Stimulated activated effector memory CD8-positive, alpha-beta T cell treated with anti-CD3 and anti-CD28 coated beads, Interleukin-12 subunit alpha, Interleukin-12 subunit beta, amount 100 ng/mL, for 72 hours (primary cell): Measurements from ENCODE around the gene ELOVL6.

Experiments used
- ATAC-seq: fragments of 150-1000 bp; cut with Tn5 transposase; 2 replicates; pipeline ENCODE4 v1.10.0; 2021
- DNase-seq, 2 donors: peaks; one replicate each; pipeline ENCODE4 v3.0.0; 2021 to 2022; ENCODE audit warnings: low spot score in 2 of 2
- H3K27ac Mint-ChIP-seq: one replicate; pipeline ENCODE4 v1.8.0; 2022; ENCODE audit warnings: mild to moderate bottlenecking, mixed read lengths
- H3K36me3 Mint-ChIP-seq: one replicate; pipeline ENCODE4 v1.8.0; 2022; ENCODE audit warnings: mild to moderate bottlenecking, mixed read lengths
- H3K4me1 Mint-ChIP-seq: one replicate; pipeline ENCODE4 v1.8.0; 2022; ENCODE audit warnings: mixed read lengths
- H3K4me3 Mint-ChIP-seq: one replicate; pipeline ENCODE4 v1.8.0; 2022; ENCODE audit warnings: mild to moderate bottlenecking, mixed read lengths
- H3K9me3 Mint-ChIP-seq: one replicate; pipeline ENCODE4 v1.8.0; 2022; ENCODE audit warnings: mixed read lengths

The ELOVL6 gene

GRCh38 chr4:110033355-110034025, 164.9 kb downstream of the ELOVL6 start:
- no peak overlapping the region for H3K27ac Mint-ChIP-seq
- H3K4me3 Mint-ChIP-seq, result no peak overlapping the region
- no peaks in the 10 kb centered on the region for H3K36me3 Mint-ChIP-seq
- ATAC-seq (no peak), DNase-seq (no peak)
- no peaks in the 10 kb centered on the region for H3K4me1 Mint-ChIP-seq
- no peaks in the 10 kb centered on the region for H3K9me3 Mint-ChIP-seq

DNA sequence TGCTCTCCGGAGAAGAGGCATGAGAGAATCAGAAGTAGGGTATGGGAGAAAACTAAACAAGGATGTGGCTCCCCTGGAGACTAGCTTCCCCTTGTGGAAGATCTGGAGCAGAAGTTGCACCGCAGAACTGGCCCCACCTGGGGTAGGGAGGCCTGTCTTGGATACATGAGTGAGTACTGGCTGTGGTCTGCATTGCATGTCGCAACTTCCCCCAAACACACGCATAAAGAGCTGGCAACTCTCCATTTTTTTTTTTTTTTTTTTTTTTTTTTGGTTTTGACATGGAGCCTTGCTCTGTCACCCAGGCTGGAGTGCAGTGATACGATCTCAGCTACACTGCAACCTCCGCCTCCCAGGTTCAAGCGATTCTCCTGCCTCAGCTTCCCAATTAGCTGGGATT, 165.8 kb downstream of the ELOVL6 start:
- Mint-ChIP-seq H3K36me3 (no peaks in the 10 kb centered on the region), H3K4me1 (no peaks in the 10 kb centered on the region), H3K27ac (no peak overlapping the region), H3K4me3 (no peak overlapping the region), H3K9me3 (no peaks in the 10 kb centered on the region)
- no peak for ATAC-seq
- no peak for DNase-seq

DNA sequence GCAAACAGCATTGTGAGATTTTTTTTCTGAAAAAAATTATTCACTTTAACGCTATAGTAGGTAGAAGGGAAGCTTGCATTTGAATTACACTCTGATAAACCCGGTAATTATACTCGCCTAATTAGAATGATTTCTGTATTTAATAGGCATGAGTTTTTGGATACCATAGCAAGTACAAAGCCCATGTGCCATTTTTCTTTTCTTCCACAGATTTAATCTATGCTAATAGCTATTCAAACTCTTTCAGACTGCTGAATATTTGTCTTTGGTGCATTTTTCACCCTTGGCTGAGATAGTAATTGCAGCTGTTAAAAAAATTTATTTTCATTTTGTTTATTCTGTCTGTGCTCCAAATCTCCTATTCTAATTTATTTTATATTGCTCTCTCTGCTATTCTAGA, 172.7 kb downstream of the ELOVL6 start:
- ATAC-seq (no peak), DNase-seq (no peak)
- Mint-ChIP-seq H3K4me3 (no peak overlapping the region), H3K9me3 (no peaks in the 10 kb centered on the region), H3K36me3 (no peaks in the 10 kb centered on the region), H3K4me1 (peaks cover 5% of the 10 kb centered on the region), H3K27ac (no peak overlapping the region)

- Mint-ChIP-seq H3K27ac (no peak overlapping the region), H3K36me3 (no peaks in the 10 kb centered on the region), H3K4me3 (no peak overlapping the region), H3K9me3 (no peaks in the 10 kb centered on the region), H3K4me1 (peaks cover 6% of the 10 kb centered on the region)
- no peak for DNase-seq
- ATAC-seq, result no peak
Measured at GRCh38 chr4:110025056-110025455, 173.4 kb downstream of the ELOVL6 start.

DNA sequence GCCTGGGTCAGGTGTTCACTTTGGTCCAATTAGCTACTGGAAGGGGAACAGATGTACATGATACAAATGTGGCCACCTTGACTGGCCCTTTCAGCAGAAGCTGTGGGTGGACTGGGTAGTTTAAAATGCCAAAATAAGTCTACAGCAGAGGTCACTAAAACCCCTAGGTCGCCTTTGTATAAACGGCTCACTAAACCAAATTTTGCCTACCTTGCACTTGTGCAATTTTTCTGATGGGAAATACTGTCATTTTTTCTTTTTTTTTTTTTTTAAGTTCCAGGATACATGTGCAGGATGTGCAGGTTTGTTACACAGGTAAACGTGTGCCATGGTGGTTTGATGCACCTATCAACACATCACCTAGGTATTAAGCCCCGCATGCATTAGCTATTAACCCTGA, 176.0 kb downstream of the ELOVL6 start:
- H3K27ac Mint-ChIP-seq, result no peak overlapping the region
- no peak for DNase-seq

DNA sequence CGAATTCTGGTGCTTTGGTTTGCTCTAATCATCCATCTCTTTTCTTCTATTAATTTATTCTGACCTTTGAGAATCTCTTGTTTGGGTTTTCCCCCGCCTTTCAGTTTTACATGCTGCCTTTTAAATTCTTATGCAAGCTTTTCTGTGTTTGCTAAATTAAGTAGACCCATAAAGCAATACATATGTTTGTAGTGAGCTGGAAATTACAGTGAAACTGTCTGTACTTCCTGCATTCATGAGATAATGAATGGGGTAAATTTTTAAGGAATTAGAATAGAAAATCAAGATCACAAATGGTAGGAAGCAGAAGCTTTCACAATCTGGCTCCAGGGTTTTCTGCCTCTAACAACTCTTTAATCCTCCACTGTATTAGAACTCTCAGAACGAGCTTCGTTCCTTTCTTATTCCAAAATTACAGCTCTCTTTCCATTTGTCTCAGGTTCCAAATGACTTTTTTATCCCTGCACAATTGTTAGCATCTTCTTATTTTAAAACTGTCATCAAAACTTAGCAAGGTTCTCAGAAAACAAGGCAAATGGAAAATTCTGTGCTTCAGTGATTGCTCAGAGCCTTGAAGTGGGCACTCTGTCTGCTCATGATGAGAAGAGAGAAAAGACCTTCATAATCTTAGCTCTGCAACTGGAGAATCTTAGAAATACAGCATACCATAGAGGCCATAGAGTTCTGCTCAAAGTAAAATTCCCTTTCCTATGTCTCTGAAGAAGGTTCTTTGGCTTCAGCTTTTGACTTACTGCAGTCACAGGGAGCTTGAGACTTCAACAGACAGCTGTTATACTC, 177.6 kb downstream of the ELOVL6 start:
- H3K9me3 Mint-ChIP-seq, result no peaks in the 10 kb centered on the region
- no peak for ATAC-seq
- H3K4me1 Mint-ChIP-seq, result peaks cover 6% of the 10 kb centered on the region
- no peak overlapping the region for H3K27ac Mint-ChIP-seq
- no peak for DNase-seq
- no peak overlapping the region for H3K4me3 Mint-ChIP-seq
- H3K36me3 Mint-ChIP-seq, result no peaks in the 10 kb centered on the region

More for the DNA sequence above, 176.0 kb downstream of the ELOVL6 start:
- H3K4me1 Mint-ChIP-seq, result peaks cover 6% of the 10 kb centered on the region
- no peak for ATAC-seq
- no peaks in the 10 kb centered on the region for H3K9me3 Mint-ChIP-seq
- H3K36me3 Mint-ChIP-seq, result no peaks in the 10 kb centered on the region
- no peak overlapping the region for H3K4me3 Mint-ChIP-seq

DNA sequence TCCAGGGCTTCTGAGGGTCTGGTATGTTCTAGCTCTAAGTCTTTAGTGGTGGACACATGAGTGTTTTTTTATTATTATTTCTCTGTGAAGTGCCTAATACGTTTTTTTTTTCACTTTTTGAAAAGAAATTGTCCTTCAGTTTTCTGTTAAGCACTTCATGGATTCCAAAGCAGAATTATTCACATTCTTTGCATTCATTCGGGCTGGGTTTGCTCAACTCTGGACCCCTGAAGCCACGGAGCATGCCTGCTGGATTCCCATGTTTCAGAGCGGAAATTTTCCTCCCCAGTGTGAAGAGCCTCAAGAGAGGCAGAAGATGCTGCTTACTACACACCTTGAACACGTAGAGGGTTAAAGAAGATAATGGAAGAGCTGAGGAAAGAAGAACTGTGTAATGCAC, 178.3 kb downstream of the ELOVL6 start:
- no peak overlapping the region for H3K27ac Mint-ChIP-seq
- DNase-seq (no peak), ATAC-seq (no peak)
- H3K36me3 Mint-ChIP-seq, result no peaks in the 10 kb centered on the region
- peaks cover 6% of the 10 kb centered on the region for H3K4me1 Mint-ChIP-seq
- no peak overlapping the region for H3K4me3 Mint-ChIP-seq
- H3K9me3 Mint-ChIP-seq, result no peaks in the 10 kb centered on the region

DNA sequence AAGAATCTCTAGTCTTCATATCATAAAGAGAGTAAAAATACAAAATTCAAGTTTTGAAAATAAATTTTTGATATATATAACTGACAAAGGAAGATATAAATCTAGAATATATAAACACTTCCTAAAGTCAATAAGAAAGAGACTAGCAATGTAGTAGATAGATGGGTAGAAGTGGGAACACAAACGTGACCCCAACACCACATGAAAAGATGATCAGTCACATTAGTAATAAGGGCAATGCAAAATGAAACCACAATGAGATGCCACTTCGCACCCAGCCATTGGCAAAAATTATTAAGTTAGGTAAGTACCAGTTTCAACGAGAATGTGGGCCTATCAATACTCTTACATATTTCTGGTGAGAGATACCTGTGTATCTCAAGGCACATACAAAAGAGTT, 179.3 kb downstream of the ELOVL6 start:
- no peak for DNase-seq
- H3K9me3 Mint-ChIP-seq, result no peaks in the 10 kb centered on the region
- peak; percentile 51 for ATAC-seq
- H3K36me3 Mint-ChIP-seq, result no peaks in the 10 kb centered on the region
- no peak overlapping the region for H3K27ac Mint-ChIP-seq
- peaks cover 6% of the 10 kb centered on the region for H3K4me1 Mint-ChIP-seq
- H3K4me3 Mint-ChIP-seq, result no peak overlapping the region

DNA sequence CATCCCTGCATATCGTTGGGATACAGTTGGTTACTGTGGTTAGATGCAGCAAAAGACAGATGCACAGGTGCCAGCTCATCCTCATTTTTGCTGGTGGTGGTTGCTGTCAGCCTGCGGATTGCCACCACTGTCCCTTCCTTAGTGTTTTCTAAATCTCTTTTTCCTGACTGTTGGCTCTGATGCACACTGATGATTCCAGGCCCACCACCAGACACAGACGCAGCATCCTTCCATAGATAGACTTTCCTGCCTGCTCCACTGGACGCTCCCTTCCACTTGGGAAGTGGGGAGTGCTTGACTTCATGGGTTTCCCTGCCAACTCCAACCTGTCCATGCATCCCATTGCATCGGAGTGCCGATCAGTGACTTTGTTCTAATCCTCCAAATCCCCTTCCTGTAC, 184.2 kb downstream of the ELOVL6 start:
- DNase-seq, result no peak
- no peak overlapping the region for H3K4me3 Mint-ChIP-seq
- H3K9me3 Mint-ChIP-seq, result no peaks in the 10 kb centered on the region
- H3K36me3 Mint-ChIP-seq, result no peaks in the 10 kb centered on the region
- no peaks in the 10 kb centered on the region for H3K4me1 Mint-ChIP-seq
- H3K27ac Mint-ChIP-seq, result no peak overlapping the region
- no peak for ATAC-seq

DNA sequence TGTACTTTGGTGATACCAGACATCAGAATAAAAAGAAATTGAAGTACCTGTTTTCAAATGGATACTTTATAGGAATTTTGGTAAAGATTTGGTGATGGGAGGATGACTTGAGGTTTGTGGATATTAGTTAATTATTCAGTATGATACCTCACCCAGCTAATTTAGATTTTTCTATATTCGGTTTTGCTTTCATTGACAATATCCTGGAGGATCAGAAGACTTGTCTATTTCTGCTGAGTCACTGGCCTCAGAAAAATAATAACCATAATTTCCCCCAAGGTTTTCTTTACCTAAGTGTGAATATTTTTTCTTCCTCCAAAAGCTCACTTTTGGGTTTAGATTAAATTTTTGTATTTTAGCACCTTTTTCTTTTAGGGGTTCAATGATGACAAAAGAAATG, 185.5 kb downstream of the ELOVL6 start:
- Mint-ChIP-seq H3K9me3 (no peaks in the 10 kb centered on the region), H3K4me3 (no peak overlapping the region), H3K27ac (no peak overlapping the region), H3K4me1 (no peaks in the 10 kb centered on the region), H3K36me3 (no peaks in the 10 kb centered on the region)
- no peak for DNase-seq
- no peak for ATAC-seq

DNA sequence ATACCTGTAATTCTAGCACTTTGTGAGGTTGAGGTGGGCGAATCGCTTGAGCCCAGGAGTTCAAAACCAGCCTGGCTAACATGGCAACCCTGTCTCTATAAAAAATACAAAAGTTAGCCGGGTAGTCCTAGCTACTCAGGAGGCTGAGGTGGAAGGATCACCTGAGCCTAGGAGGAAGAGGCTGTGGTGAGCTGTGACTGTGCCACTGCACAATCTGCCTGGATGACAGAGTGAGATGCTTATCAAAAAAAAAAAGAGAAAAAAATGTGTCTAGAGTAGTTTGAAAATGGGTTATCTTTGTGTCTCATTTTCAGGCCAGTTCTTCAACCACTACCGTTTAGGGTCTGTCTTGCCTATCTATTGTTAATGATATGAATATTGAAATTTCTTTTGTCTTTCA, 187.6 kb downstream of the ELOVL6 start:
- no peak for DNase-seq
- Mint-ChIP-seq H3K36me3 (no peaks in the 10 kb centered on the region), H3K9me3 (no peaks in the 10 kb centered on the region), H3K4me1 (peaks cover under 1% of the 10 kb centered on the region), H3K4me3 (no peak overlapping the region), H3K27ac (no peak overlapping the region)
- no peak for ATAC-seq

GRCh38 chr4:110009550-110009949, 188.9 kb downstream of the ELOVL6 start:
- H3K9me3 Mint-ChIP-seq, result no peaks in the 10 kb centered on the region
- H3K4me3 Mint-ChIP-seq, result no peak overlapping the region
- DNase-seq (no peak), ATAC-seq (no peak)
- peaks cover 6% of the 10 kb centered on the region for H3K4me1 Mint-ChIP-seq
- no peak overlapping the region for H3K27ac Mint-ChIP-seq
- H3K36me3 Mint-ChIP-seq, result no peaks in the 10 kb centered on the region

DNA sequence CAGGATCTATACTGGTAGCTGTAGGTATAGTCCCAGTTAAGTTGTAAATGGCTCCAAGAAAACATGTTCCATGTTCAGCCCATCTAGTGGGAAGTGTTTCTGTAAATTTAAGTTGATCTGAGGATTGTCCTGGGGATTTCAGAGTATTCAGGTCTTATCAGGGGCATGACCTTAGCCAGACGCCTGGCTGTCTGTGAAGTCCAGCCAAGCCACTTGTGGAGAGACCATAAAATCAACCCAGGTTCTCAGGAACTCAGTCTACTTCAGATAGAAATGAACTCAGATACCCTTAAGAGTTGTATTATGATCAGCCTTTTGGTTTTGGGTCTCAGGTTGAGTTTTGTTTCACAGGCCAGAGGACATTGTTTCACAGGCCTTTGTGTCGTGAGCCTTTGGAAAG, 189.9 kb downstream of the ELOVL6 start:
- Mint-ChIP-seq H3K9me3 (no peaks in the 10 kb centered on the region), H3K4me3 (no peak overlapping the region), H3K27ac (no peak overlapping the region), H3K36me3 (no peaks in the 10 kb centered on the region), H3K4me1 (peaks cover 6% of the 10 kb centered on the region)
- ATAC-seq, result no peak
- no peak for DNase-seq

DNA sequence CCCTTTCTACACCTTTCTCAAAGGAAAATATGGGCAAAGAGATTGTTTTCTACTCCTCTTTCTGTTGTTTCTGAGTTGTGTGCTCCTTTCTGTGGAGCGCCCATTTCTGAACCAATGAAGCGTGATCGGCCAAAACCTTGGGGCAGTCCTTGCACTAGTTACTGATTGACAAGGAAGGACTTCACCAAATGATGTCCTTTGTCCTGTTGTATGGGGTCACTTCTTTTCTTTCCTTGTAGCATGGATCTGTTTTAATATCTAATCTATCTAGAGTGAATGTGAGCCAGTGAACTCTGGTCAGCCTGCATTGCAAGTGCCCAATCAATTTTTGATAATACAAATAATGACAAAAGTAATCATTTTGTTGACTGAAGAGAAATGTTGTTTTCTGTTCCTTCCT, 191.2 kb downstream of the ELOVL6 start:
- ATAC-seq (no peak), DNase-seq (no peak)
- Mint-ChIP-seq H3K4me1 (peaks cover 6% of the 10 kb centered on the region), H3K9me3 (no peaks in the 10 kb centered on the region), H3K27ac (no peak overlapping the region), H3K4me3 (no peak overlapping the region), H3K36me3 (no peaks in the 10 kb centered on the region)

DNA sequence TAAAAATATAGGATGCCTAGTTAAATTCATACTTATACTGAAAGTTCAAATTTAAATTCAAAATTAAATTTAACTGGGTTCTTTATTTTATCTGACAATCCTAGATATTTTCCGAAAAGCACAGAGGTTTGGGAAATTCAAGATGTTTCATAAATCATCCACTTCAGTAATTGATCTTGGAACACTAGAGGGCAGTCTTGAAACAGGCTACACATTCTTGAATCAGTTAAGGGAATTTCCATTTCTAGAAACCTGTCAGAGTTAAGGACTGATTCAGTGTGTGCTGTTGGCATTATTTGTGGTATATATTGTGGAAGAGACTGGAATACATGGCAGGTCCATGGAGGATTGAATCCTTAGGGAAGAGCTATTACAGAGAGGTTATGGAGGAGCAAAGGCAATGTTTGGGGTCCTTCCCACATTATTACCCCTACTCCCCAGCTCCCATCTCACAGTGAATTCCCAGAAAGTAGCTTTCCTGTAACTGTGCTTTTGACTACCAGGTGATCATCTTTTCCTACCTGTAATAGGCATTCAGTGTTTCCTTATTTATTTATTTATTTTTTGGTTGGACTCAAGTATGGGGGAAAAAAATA, 192.9 kb downstream of the ELOVL6 start:
- H3K9me3 Mint-ChIP-seq, result no peaks in the 10 kb centered on the region
- ATAC-seq (peak; percentile 67), DNase-seq (no peak)
- H3K36me3 Mint-ChIP-seq, result no peaks in the 10 kb centered on the region
- H3K4me3 Mint-ChIP-seq, result no peak overlapping the region
- H3K4me1 Mint-ChIP-seq, result peaks cover 6% of the 10 kb centered on the region
- H3K27ac Mint-ChIP-seq, result no peak overlapping the region

DNA sequence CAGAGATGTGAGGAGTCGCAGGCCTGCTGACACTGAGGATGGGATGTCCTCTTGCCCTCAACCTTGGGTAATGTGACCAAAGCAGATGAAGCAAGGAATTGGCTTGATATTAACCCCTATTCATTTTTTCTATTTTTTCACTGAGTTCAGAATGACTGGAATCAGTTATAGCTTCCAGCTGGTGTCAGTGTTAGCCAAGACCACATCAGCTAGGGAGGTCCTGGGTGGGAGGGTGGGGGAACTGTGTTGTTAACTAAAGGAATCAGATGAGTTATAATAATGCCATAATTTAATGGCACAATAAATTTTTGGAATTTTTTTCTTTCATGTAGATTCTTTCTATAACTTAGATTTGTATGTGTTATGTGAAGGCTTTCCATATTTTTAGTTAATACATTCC, 193.9 kb downstream of the ELOVL6 start:
- H3K9me3 Mint-ChIP-seq, result no peaks in the 10 kb centered on the region
- no peak overlapping the region for H3K4me3 Mint-ChIP-seq
- no peak overlapping the region for H3K27ac Mint-ChIP-seq
- no peak for ATAC-seq
- H3K36me3 Mint-ChIP-seq, result no peaks in the 10 kb centered on the region
- H3K4me1 Mint-ChIP-seq, result peaks cover 6% of the 10 kb centered on the region
- no peak for DNase-seq
